SK-N-SH treated with all-trans-retinoic acid at 6 μM for 48 hours (cell line): ENCODE measurements around the gene COL23A1.

Experiments
- ATAC-seq: fragments of 200-7000 bp; cut with Tn5 transposase; 3 replicates; pipeline ENCODE4 v1.9.1; 2020; ENCODE audit warnings: mild to moderate bottlenecking, moderate library complexity
- ARNTL ChIP-seq: fragments of 450-650 bp; formaldehyde crosslinking; IDR thresholded peaks from 2 replicates; pipeline ENCODE4 v1.5.0; 2020; ENCODE audit warnings: low read depth, mild to moderate bottlenecking, moderate library complexity, borderline replicate concordance
- BACH2 ChIP-seq: fragments of 250-450 bp; sonication (Bioruptor Pico); IDR thresholded peaks from 2 replicates; pipeline ENCODE4 v1.9.0; 2021; ENCODE audit warnings: mild to moderate bottlenecking, borderline replicate concordance
- CSDC2 ChIP-seq: fragments of 250-450 bp; sonication (Bioruptor Pico); IDR thresholded peaks from 2 replicates; pipeline ENCODE4 v1.5.0; 2020; ENCODE audit warnings: mild to moderate bottlenecking, moderate library complexity
- ESRRG ChIP-seq: fragments of 250-450 bp; sonication (Bioruptor Pico); IDR thresholded peaks from 2 replicates; pipeline ENCODE4 v1.6.1; 2021; ENCODE audit warnings: mild to moderate bottlenecking
- GLIS3 ChIP-seq: fragments of 250-450 bp; sonication (Bioruptor Pico); IDR thresholded peaks from 2 replicates; pipeline ENCODE4 v1.5.0; 2020; ENCODE audit warnings: mild to moderate bottlenecking, moderate library complexity
- ISL1 ChIP-seq: fragments of 250-450 bp; sonication (Bioruptor Pico); IDR thresholded peaks from 2 replicates; pipeline ENCODE4 v2.1.2; 2022; ENCODE audit warnings: mild to moderate bottlenecking, moderate library complexity
- OSR1 ChIP-seq: fragments of 250-450 bp; sonication (Bioruptor Pico); IDR thresholded peaks from 2 replicates; pipeline ENCODE4 v1.8.0; 2022; ENCODE audit warnings: moderate library complexity, mild to moderate bottlenecking, inconsistent platforms
- RARB ChIP-seq: fragments of 250-450 bp; sonication (Bioruptor Pico); IDR thresholded peaks from 2 replicates; pipeline ENCODE4 v1.8.0; 2021; ENCODE audit warnings: mild to moderate bottlenecking, moderate library complexity
- TCF4 ChIP-seq: fragments of 250-450 bp; sonication (Bioruptor Pico); IDR thresholded peaks from 2 replicates; pipeline ENCODE4 v1.8.0; 2021; ENCODE audit warnings: mild to moderate bottlenecking, moderate library complexity, borderline replicate concordance
- TOX ChIP-seq: fragments of 250-450 bp; sonication (Bioruptor Pico); IDR thresholded peaks from 2 replicates; pipeline ENCODE4 v1.8.0; 2021; ENCODE audit warnings: mild to moderate bottlenecking, moderate library complexity, borderline replicate concordance
- ZC3H10 ChIP-seq: fragments of 250-450 bp; sonication (Bioruptor Pico); IDR thresholded peaks from 2 replicates; pipeline ENCODE4 v1.5.1; 2021; ENCODE audit warnings: mild to moderate bottlenecking, moderate library complexity
- ZFP30 ChIP-seq: fragments of 450-650 bp; formaldehyde crosslinking; IDR thresholded peaks from 2 replicates; pipeline ENCODE4 v1.5.0; 2022; ENCODE audit warnings: mild to moderate bottlenecking, moderate library complexity
- ZNF565 ChIP-seq: fragments of 450-650 bp; formaldehyde crosslinking; conservative IDR thresholded peaks from 2 replicates; pipeline ENCODE4 v1.5.0; 2020; ENCODE audit warnings: low read depth, mild to moderate bottlenecking, moderate library complexity
- ZNF70 ChIP-seq: fragments of 450-650 bp; formaldehyde crosslinking; IDR thresholded peaks from 2 replicates; pipeline ENCODE4 v1.5.0; 2020; ENCODE audit warnings: mild to moderate bottlenecking, moderate library complexity
- TF ChIP-seq, protein P1 (sequence below): fragments of 250-450 bp; sonication (Bioruptor Pico); IDR thresholded peaks from 2 replicates; pipeline ENCODE4 v1.5.0; 2020; ENCODE audit warnings: mild to moderate bottlenecking, moderate library complexity
- TF ChIP-seq, protein P2 (sequence below): fragments of 250-450 bp; sonication (Bioruptor Pico); IDR thresholded peaks from 2 replicates; pipeline ENCODE4 v1.5.1; 2020; ENCODE audit warnings: low read depth, mild to moderate bottlenecking, moderate library complexity
- TF ChIP-seq, protein P3 (sequence below): fragments of 250-450 bp; sonication (Bioruptor Pico); IDR thresholded peaks from 2 replicates; pipeline ENCODE4 v1.8.0; 2020; ENCODE audit warnings: mild to moderate bottlenecking, moderate library complexity, borderline replicate concordance
- TF ChIP-seq, protein P4 (sequence below): fragments of 250-450 bp; sonication (Bioruptor Pico); IDR thresholded peaks from 2 replicates; pipeline ENCODE4 v1.5.1; 2021; ENCODE audit warnings: mild to moderate bottlenecking, moderate library complexity
- TF ChIP-seq, protein P5 (sequence below): fragments of 250-450 bp; sonication (Bioruptor Pico); IDR thresholded peaks from 2 replicates; pipeline ENCODE4 v1.8.0; 2021; ENCODE audit warnings: low read depth, mild to moderate bottlenecking, moderate library complexity, borderline replicate concordance

The COL23A1 gene

DNA sequence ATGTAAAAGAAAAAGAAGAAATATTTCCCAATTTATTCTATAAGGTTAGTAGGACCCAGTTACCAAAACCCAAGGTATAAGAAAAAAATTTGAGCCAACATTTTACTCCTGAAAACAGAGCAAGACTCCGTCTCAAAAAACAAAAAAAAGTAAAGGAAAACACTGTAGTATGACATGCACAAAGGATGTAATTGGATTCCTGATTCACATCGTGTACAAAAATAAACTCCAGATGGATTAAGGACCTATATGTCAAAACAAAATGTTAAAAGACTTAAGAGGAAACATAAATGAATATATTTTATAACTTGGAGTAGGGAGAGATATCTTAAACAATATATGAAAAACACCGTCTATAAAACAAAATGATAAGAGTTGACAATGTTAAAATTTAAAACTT, 371.4 kb downstream of the COL23A1 start:
- no peak for ATAC-seq
- TF ChIP-seq, protein P1, sequence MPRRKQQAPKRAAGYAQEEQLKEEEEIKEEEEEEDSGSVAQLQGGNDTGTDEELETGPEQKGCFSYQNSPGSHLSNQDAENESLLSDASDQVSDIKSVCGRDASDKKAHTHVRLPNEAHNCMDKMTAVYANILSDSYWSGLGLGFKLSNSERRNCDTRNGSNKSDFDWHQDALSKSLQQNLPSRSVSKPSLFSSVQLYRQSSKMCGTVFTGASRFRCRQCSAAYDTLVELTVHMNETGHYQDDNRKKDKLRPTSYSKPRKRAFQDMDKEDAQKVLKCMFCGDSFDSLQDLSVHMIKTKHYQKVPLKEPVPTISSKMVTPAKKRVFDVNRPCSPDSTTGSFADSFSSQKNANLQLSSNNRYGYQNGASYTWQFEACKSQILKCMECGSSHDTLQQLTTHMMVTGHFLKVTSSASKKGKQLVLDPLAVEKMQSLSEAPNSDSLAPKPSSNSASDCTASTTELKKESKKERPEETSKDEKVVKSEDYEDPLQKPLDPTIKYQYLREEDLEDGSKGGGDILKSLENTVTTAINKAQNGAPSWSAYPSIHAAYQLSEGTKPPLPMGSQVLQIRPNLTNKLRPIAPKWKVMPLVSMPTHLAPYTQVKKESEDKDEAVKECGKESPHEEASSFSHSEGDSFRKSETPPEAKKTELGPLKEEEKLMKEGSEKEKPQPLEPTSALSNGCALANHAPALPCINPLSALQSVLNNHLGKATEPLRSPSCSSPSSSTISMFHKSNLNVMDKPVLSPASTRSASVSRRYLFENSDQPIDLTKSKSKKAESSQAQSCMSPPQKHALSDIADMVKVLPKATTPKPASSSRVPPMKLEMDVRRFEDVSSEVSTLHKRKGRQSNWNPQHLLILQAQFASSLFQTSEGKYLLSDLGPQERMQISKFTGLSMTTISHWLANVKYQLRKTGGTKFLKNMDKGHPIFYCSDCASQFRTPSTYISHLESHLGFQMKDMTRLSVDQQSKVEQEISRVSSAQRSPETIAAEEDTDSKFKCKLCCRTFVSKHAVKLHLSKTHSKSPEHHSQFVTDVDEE (CRISPR knock-in tag) = no peak
- TF ChIP-seq RARB = no peak
- TF ChIP-seq OSR1 = no peak
- TF ChIP-seq ZC3H10 = no peak
- no peak for TF ChIP-seq CSDC2 (CRISPR knock-in tag)
- no peak for TF ChIP-seq GLIS3 (CRISPR knock-in tag)
- TF ChIP-seq BACH2 (CRISPR knock-in tag) = no peak
- TF ChIP-seq ZNF565 (CRISPR knock-in tag) = no peak
- TF ChIP-seq ESRRG (CRISPR knock-in tag) = no peak
- TF ChIP-seq, protein P2, sequence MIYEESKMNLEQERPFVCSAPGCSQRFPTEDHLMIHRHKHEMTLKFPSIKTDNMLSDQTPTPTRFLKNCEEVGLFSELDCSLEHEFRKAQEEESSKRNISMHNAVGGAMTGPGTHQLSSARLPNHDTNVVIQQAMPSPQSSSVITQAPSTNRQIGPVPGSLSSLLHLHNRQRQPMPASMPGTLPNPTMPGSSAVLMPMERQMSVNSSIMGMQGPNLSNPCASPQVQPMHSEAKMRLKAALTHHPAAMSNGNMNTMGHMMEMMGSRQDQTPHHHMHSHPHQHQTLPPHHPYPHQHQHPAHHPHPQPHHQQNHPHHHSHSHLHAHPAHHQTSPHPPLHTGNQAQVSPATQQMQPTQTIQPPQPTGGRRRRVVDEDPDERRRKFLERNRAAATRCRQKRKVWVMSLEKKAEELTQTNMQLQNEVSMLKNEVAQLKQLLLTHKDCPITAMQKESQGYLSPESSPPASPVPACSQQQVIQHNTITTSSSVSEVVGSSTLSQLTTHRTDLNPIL (CRISPR knock-in tag) = no peak
- TF ChIP-seq, protein P3, sequence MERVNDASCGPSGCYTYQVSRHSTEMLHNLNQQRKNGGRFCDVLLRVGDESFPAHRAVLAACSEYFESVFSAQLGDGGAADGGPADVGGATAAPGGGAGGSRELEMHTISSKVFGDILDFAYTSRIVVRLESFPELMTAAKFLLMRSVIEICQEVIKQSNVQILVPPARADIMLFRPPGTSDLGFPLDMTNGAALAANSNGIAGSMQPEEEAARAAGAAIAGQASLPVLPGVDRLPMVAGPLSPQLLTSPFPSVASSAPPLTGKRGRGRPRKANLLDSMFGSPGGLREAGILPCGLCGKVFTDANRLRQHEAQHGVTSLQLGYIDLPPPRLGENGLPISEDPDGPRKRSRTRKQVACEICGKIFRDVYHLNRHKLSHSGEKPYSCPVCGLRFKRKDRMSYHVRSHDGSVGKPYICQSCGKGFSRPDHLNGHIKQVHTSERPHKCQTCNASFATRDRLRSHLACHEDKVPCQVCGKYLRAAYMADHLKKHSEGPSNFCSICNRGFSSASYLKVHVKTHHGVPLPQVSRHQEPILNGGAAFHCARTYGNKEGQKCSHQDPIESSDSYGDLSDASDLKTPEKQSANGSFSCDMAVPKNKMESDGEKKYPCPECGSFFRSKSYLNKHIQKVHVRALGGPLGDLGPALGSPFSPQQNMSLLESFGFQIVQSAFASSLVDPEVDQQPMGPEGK (CRISPR knock-in tag) = no peak
- no peak for TF ChIP-seq TCF4 (CRISPR knock-in tag)
- TF ChIP-seq, protein P4, sequence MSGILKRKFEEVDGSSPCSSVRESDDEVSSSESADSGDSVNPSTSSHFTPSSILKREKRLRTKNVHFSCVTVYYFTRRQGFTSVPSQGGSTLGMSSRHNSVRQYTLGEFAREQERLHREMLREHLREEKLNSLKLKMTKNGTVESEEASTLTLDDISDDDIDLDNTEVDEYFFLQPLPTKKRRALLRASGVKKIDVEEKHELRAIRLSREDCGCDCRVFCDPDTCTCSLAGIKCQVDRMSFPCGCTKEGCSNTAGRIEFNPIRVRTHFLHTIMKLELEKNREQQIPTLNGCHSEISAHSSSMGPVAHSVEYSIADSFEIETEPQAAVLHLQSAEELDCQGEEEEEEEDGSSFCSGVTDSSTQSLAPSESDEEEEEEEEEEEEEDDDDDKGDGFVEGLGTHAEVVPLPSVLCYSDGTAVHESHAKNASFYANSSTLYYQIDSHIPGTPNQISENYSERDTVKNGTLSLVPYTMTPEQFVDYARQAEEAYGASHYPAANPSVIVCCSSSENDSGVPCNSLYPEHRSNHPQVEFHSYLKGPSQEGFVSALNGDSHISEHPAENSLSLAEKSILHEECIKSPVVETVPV = no peak
- TF ChIP-seq ZNF70 (CRISPR knock-in tag) = no peak
- no peak for TF ChIP-seq ARNTL
- TF ChIP-seq, protein P5, sequence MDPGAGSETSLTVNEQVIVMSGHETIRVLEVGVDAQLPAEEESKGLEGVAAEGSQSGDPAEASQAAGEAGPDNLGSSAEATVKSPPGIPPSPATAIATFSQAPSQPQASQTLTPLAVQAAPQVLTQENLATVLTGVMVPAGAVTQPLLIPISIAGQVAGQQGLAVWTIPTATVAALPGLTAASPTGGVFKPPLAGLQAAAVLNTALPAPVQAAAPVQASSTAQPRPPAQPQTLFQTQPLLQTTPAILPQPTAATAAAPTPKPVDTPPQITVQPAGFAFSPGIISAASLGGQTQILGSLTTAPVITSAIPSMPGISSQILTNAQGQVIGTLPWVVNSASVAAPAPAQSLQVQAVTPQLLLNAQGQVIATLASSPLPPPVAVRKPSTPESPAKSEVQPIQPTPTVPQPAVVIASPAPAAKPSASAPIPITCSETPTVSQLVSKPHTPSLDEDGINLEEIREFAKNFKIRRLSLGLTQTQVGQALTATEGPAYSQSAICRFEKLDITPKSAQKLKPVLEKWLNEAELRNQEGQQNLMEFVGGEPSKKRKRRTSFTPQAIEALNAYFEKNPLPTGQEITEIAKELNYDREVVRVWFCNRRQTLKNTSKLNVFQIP (CRISPR knock-in tag) = no peak
- TF ChIP-seq TOX (CRISPR knock-in tag) = no peak

DNA sequence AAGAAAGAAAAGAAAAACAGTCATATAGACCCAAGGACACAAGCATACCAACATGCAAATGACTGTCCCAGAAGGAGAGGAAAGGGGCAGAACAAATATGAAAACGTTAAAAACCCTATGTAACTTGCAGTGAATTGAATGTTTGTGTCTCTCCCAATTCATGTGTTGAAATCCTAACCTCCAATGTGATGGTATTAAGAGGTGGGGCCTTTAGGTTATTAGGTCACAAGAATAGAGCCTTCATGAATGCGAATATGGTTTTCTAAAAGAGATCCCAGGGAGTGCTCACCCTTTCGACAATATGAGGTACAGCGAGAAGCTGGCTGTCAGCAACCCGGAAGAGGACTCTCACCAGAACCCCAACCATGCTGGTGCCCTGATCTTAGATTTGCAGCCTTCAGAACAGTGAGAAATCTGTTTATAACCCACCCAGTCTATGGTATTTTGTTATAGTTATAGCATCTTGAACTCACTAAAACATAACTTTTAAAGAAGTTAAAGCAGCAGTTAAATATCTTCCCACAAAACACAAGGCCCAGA, 371.9 kb downstream of the COL23A1 start:
- ATAC-seq = no peak
- TF ChIP-seq, protein P3 (CRISPR knock-in tag) = no peak
- TF ChIP-seq TOX (CRISPR knock-in tag) (no peak), ZFP30 (no peak)

DNA sequence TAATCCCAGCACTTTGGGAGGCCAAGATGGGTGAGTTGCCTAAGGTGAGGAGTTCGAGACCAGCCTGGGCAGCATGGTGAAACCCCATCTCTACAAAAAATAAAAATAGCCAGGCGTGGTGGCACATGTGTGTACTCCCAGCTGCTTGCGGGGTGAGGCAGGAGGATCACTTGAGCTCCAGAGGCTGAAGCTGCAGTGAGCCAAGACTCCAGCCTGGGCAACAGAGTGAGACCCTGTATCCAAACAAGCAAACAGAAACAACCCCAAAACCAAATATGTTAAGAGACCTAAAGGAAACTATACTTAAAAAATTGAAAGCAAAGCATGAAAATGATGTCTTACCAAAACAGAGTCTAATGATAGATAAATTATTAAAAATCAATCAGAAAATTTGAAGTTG, 373.4 kb downstream of the COL23A1 start:
- TF ChIP-seq ARNTL (no peak), ZFP30 (no peak), ISL1 (CRISPR knock-in tag) (no peak), GLIS3 (CRISPR knock-in tag) (no peak)
- TF ChIP-seq, protein P5 (CRISPR knock-in tag) = no peak
- TF ChIP-seq, protein P3 (CRISPR knock-in tag) = no peak
- TF ChIP-seq, protein P4 = no peak
- ATAC-seq = no peak
